ENCODE data around the gene RAD51B.

DNA sequence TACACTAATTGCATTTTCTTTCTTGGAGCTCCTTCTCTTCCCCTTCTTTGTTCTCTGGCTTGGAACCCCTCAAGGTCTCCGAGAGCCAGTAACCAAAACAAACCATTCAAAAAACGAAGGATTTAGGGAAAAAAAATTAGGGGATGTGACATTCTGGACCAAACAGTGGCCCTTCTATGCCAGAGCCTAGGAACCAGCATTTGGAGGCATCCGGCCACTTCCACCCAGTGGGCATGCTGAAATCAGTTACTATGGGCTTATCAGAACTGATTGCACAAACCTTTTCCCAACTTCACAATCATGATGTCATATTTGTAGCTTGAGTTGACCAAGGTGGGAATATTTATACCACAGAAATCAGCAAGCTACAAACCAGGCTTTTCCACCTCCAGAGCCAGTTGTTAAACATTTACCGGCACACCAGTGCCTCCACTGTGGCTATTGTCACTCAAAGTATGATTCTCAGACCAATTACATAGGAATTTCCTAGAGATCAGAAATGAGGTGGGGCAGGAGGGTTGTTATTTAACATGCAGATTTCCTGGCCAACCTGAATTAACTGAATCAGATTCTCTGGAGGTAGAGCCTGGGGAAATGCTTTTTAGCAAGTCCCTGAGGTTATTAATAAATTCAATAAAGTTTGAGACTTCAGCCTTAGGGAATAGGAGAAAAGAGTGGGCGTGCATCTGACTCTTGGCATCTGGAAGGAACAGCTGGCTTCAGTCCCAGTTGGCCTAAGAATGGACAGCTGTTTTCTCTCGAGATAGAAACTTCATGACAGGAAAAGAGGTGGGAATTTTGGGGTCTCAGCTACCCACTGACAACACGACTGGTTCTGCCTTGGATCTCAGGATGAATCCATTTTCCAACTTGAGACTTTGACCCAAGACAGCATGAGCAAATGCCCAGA lies 699.4 kb downstream of the RAD51B start:
- TF ChIP-seq, protein P1, sequence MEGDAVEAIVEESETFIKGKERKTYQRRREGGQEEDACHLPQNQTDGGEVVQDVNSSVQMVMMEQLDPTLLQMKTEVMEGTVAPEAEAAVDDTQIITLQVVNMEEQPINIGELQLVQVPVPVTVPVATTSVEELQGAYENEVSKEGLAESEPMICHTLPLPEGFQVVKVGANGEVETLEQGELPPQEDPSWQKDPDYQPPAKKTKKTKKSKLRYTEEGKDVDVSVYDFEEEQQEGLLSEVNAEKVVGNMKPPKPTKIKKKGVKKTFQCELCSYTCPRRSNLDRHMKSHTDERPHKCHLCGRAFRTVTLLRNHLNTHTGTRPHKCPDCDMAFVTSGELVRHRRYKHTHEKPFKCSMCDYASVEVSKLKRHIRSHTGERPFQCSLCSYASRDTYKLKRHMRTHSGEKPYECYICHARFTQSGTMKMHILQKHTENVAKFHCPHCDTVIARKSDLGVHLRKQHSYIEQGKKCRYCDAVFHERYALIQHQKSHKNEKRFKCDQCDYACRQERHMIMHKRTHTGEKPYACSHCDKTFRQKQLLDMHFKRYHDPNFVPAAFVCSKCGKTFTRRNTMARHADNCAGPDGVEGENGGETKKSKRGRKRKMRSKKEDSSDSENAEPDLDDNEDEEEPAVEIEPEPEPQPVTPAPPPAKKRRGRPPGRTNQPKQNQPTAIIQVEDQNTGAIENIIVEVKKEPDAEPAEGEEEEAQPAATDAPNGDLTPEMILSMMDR (conservative IDR thresholded peaks at IDR 0.05; ENCODE audit: low read depth, low read length): no peak
- no peak for TF ChIP-seq EZH2 (IDR thresholded peaks at IDR 0.05; ENCODE audit: borderline replicate concordance, low read depth, low read length, poor library complexity, severe bottlenecking)

Measured in A673 (cell line).